ENCODE data around the gene DHX40. TPM values are rescaled to one million over a fixed set of nuclear protein-coding genes. Genes with fewer than 3 reads are reported as not detected.

The DHX40 gene
- polyA plus RNA-seq, 1 experiment = 19.0 TPM

- no peak overlapping the region for H3K4me3 ChIP-seq (ENCODE audit: low read depth, low read length)
- DNase-seq (ENCODE audit: low read depth) = no peak
- ChIA-PET POLR2A (no interaction called here), CTCF (no interaction called here)
- peaks cover 4% of the 10 kb centered on the region; the same call in 1 of the 2 replicates for H3K27me3 ChIP-seq (ENCODE audit: control insufficient read depth, insufficient read depth, low read length)
- TF ChIP-seq CTCF (IDR thresholded peaks at IDR 0.05; ENCODE audit: insufficient read depth, low read depth, low read length) = no peak
- no peaks in the 10 kb centered on the region for H3K36me3 ChIP-seq (ENCODE audit: control insufficient read depth, insufficient read depth, low read length)
These were observed 39.7 kb upstream of the DHX40 start for GRCh38 chr17:59525668-59526067.

- ChIA-PET CTCF (no interaction called here), POLR2A (no interaction called here)
- TF ChIP-seq CTCF (IDR thresholded peaks at IDR 0.05; ENCODE audit: insufficient read depth, low read depth, low read length) = no peak
- Histone ChIP-seq H3K36me3 (ENCODE audit: control insufficient read depth, insufficient read depth, low read length) (no peaks in the 10 kb centered on the region), H3K4me3 (ENCODE audit: low read depth, low read length) (no peak overlapping the region), H3K27me3 (ENCODE audit: control insufficient read depth, insufficient read depth, low read length) (peaks cover 6% of the 10 kb centered on the region; the same call in 1 of the 2 replicates)
- DNase-seq (ENCODE audit: low read depth) = no peak
These were observed 39.0 kb upstream of the DHX40 start for GRCh38 chr17:59526451-59526850.

GRCh38 chr17:59527325-59527917 is 38.0 kb upstream of the DHX40 start:
- Histone ChIP-seq H3K4me3 (ENCODE audit: low read depth, low read length) (no peak overlapping the region), H3K27me3 (ENCODE audit: control insufficient read depth, insufficient read depth, low read length) (peaks cover 6% of the 10 kb centered on the region; the same call in 1 of the 2 replicates), H3K36me3 (ENCODE audit: control insufficient read depth, insufficient read depth, low read length) (no peaks in the 10 kb centered on the region)
- CTCF ChIA-PET = no interaction called here
- no peak for DNase-seq (ENCODE audit: low read depth)
- no peak for TF ChIP-seq CTCF (IDR thresholded peaks at IDR 0.05; ENCODE audit: insufficient read depth, low read depth, low read length)
- POLR2A ChIA-PET = no interaction called here

GRCh38 chr17:59527931-59528330 is 37.5 kb upstream of the DHX40 start:
- TF ChIP-seq CTCF (IDR thresholded peaks at IDR 0.05; ENCODE audit: insufficient read depth, low read depth, low read length) = no peak
- Histone ChIP-seq H3K4me3 (ENCODE audit: low read depth, low read length) (no peak overlapping the region), H3K27me3 (ENCODE audit: control insufficient read depth, insufficient read depth, low read length) (peaks cover 6% of the 10 kb centered on the region; the same call in 1 of the 2 replicates), H3K36me3 (ENCODE audit: control insufficient read depth, insufficient read depth, low read length) (no peaks in the 10 kb centered on the region)
- ChIA-PET CTCF (no interaction called here), POLR2A (no interaction called here)
- no peak for DNase-seq (ENCODE audit: low read depth)

GRCh38 chr17:59530531-59530930 is 34.9 kb upstream of the DHX40 start:
- DNase-seq (ENCODE audit: low read depth) = no peak
- ChIA-PET CTCF (interaction anchor here (1.1 to 5.5 kb wide), 3 partner anchors 9 to 329 kb away, joined by 3 to 27 read pairs (median 6); no protein-coding TSS in a partner anchor), POLR2A (no interaction called here)
- TF ChIP-seq CTCF (IDR thresholded peaks at IDR 0.05; ENCODE audit: insufficient read depth, low read depth, low read length) = no peak
- no peak overlapping the region for H3K4me3 ChIP-seq (ENCODE audit: low read depth, low read length)
- H3K27me3 ChIP-seq (ENCODE audit: control insufficient read depth, insufficient read depth, low read length) = peaks cover 6% of the 10 kb centered on the region; the same call in 1 of the 2 replicates
- no peaks in the 10 kb centered on the region for H3K36me3 ChIP-seq (ENCODE audit: control insufficient read depth, insufficient read depth, low read length)
